Tibial nerve (tissue), 3 donors: ENCODE results near the gene DLG1.

ENCODE experiments used
- CTCF ChIP-seq, 5 experiments: fragments of 200-600 bp in 3 of 5; fragments of 450-650 bp in 2 of 5; sonication (generic) in 3 of 5; IDR thresholded peaks; one replicate each; pipeline ENCODE4 v1.5.1; 2016 to 2019; ENCODE audit warnings: antibody characterized with exemption in 5 of 5, mild to moderate bottlenecking in 3 of 5, moderate library complexity in 2 of 5
- POLR2A ChIP-seq, 2 donors: fragments of 450-650 bp; IDR thresholded peaks; one replicate each; pipeline ENCODE4 v1.6.1; 2017; ENCODE audit warnings: antibody characterized with exemption in 2 of 2, mild to moderate bottlenecking in 2 of 2, moderate library complexity in 2 of 2

- TF ChIP-seq POLR2A (IDR thresholded peaks at IDR 0.05) = no peak
- TF ChIP-seq CTCF (IDR thresholded peaks at IDR 0.05) = no peak
These were observed 289.8 kb downstream of the DLG1 start for GRCh38 chr3:197008436-197009209.
